DMS53 (cell line): ENCODE results near the gene HSD17B11.
"Not testable (repeated sequence)": the region's sequence is repeated elsewhere in the genome, so short reads cannot be mapped to it uniquely, and the experiment has no call there.

ENCODE experiments used
- DNase-seq: peaks from one replicate; lab custom pipeline; 2025; lab: John Stamatoyannopoulos, UW

Gene HSD17B11

DNA sequence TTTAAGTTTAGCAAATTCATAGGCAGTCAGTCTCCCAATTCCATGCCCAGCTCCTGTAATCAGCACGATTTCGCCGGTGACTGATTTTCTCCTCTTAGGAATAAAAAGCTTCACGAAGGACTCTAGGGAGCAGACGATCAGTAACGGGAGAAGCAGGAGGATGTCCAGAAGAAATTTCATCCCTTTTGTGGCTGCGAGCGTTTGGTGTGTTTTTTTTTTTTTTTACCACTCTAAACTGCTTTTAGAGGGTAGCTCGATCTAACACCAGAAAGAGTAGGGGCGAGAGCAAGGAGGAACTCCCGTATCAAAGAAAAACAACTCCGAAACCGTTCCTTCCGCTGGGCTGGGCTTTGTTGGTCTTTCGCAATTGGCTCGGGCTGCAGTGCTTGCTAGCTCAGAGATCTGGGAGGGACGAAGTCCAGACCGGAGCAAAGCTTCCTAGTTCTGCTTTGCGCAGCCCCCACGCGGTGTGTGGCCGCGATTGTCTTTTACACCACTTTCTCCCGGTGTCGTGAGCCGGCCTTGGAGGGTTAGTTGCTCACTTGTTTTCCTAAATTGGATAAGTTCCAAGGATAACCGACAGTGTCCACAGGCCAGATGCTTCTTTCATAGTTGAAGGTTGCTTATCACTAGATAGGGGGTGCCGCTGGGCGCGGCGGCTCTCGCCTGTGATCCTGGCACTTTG is at the start of gene HSD17B11:
Gene HSD17B11 (minus strand): TSS at position 298 of the 685 bp plus-strand sequence. CDS start 118 bp downstream, at position 180.
- peak; percentile 92 for DNase-seq

- no peak for DNase-seq
Measured at GRCh38 chr4:87433342-87433741, 42.4 kb upstream of the HSD17B11 start.

DNA sequence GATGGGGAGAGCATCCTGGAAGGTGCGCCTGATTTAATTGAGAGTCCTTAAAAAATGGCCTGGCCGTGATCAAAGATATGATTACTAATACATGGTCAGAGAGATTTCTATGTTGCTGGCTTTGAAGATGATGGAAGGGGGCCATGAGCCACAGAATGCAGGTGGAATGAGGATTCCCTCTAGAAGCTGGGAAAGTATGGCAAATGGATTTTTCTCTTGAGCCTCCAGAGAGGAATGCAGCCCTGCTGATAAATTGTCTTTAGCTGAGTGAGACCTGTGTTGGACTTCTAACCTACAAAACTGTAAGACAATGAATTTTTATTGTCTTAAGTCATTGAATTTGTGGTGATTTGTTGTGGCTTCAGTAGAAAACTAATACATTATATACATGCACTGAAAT is 39.0 kb upstream of the HSD17B11 start:
- no peak for DNase-seq

- no peak for DNase-seq
Measured at GRCh38 chr4:87428979-87429378, 38.0 kb upstream of the HSD17B11 start.

- DNase-seq = no peak
Measured at GRCh38 chr4:87427518-87427868, 36.5 kb upstream of the HSD17B11 start.

DNA sequence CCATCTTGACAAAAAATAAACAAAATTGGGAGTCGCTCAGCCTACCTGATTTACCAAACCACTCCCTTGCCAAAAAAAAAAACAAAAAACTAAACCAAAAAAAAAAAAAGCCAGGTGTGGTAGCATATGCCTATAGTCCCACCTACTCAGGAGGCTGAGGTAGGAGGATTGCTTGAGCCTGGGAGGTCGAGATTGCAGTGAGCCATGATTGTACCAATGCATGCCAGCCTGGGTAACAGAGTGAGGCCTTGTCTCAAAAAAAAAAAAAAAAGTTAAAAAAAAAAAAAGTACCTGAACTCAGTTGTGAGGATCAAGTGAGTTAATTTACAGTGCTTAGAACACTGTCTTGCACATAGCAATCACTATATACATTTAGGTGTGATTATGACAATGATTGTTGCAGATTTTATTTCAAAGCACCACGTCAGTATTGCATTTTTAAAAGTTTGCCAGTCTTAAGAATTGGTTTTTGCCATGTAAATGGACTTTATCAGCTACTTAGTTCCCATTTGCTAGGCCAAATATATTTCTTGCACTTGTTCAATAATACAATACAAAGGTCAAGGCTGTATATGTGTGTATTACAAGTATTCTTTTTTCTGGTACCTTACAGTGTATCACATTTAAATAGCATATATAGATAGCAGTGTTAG is 36.0 kb upstream of the HSD17B11 start:
- DNase-seq = no peak

- DNase-seq = no peak
Measured at GRCh38 chr4:87425711-87426110, 34.7 kb upstream of the HSD17B11 start.

- not testable (repeated sequence) for DNase-seq
Measured at GRCh38 chr4:87424099-87424543, 33.1 kb upstream of the HSD17B11 start.

DNA sequence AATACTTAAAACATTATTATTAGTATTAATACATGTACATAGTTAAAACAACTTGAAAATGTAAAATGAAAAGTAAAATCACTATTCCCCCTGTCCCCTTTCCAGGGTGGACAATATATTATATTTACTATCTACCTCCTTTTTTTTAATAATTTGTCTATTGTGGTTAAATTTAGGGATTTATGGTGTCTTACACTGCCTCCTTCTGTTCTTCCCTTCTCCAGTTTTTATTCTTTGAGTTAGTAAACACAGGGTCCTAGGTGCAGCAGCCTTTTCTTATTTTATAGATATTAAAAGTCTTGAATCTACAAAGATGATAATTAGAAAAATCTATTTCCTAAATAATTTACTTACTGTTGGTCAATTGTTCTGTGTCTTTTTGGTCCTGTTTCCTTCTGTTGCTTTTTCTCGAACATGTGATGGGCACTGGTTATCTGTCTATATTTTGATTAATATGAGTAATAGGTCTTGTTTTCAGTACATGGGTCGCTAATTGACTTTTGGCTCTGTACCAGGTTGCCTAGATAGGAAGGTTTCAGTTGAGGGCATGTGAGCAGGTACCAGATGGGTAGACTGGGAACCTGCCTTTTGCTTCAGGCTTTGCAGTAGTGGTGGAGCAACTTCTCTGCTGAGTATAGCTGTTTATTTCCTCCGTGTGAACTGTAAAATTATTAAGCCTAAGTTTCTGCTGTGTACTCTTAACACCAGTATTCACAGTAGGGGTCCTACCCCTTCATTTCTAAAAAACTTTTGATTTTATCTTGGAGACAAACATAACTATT is 32.5 kb upstream of the HSD17B11 start:
- peak; percentile 10 for DNase-seq

- peak; percentile 93 for DNase-seq
Measured at GRCh38 chr4:87422104-87423052, 31.4 kb upstream of the HSD17B11 start, which contains the start of gene NUDT9. Gene NUDT9 (plus strand): TSS chr4:87422573. CDS start chr4:87422906, 333 bp downstream.

DNA sequence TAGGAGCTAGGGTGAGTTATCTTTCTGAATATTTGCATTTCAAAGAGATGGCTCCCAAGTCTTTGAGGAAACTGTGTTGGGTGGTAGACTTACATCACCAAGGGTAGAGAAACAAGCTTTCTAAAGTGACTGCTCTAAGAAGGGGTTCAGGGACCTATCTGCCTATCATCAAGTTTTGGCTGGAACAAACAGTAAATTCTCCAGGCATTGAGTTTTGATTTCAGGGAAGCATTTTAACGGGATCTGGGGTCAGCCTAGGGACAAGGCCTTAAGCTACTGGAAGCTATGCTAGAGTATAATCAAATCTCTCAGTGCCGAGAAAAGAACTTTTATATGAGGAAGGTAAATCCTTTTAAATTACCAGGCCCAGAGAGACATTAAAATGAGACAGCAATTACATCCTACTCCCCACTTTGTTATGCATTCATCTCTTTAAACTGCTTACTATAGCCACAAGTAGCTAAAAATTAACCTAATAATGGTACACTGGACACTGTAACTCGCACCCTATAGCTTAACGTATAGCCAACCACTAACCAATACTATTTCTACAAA is 29.4 kb upstream of the HSD17B11 start:
- DNase-seq = no peak

GRCh38 chr4:87419578-87420249 is 28.7 kb upstream of the HSD17B11 start:
- peak; percentile 58 for DNase-seq

GRCh38 chr4:87418410-87418809 is 27.4 kb upstream of the HSD17B11 start:
- not testable (repeated sequence) for DNase-seq

DNA sequence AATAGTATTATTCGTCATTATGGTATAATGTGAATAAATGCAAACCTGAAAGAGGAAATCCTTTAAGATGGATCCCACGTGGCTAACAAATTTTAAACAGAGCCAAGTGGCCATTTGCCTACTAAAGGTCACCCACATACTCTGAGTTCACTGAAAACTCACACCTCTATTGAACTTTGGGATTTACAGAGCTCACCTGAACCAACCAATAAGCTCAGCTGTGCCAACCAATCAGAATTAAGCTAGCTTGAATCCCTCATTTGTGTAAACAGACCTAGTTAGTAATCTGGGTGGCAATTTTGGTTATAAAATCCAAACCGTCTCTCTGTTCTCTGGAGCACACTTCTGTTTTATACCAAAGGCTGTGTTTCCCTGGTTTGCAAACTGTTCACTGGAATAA is 26.0 kb upstream of the HSD17B11 start:
- DNase-seq = no peak

GRCh38 chr4:87414816-87415215 is 23.8 kb upstream of the HSD17B11 start:
- no peak for DNase-seq

GRCh38 chr4:87410679-87411078 is 19.7 kb upstream of the HSD17B11 start:
- DNase-seq = no peak

DNA sequence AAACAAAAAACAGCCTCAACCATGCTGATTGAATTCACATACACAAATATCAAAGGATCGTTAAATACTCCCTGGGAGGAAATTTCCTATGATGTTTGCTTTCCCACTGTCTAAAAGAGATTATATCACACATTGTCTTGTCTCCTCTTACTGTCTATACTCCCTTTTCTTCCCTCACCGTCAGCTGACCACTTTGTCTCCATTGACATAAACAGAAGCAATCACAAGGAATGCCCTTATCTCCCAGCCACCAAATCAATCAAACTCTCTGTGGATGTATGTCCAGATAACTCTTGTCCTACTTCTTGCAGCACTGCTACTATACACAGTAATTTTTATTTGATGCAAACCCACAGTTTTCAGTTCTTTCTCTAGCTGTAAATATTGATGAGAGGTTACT is 19.2 kb upstream of the HSD17B11 start:
- no peak for DNase-seq

- DNase-seq = no peak
Measured at GRCh38 chr4:87409420-87409939, 18.5 kb upstream of the HSD17B11 start.

GRCh38 chr4:87406902-87407301 is 15.9 kb upstream of the HSD17B11 start:
- not testable (repeated sequence) for DNase-seq

- no peak for DNase-seq
Measured at GRCh38 chr4:87406462-87406861, 15.5 kb upstream of the HSD17B11 start.
